Naive thymus-derived CD4-positive, alpha-beta T cell (primary cell): Measurements from ENCODE around the gene CCDC47. TPM values are rescaled to one million over a fixed set of nuclear protein-coding genes. Genes with fewer than 3 reads are reported as not detected.

Source experiments
- ATAC-seq: fragments of 150-1000 bp; cut with Tn5 transposase; 2 replicates; pipeline ENCODE4 v1.10.0; 2021; ENCODE audit warnings: mild to moderate bottlenecking, moderate library complexity
- CTCF ChIA-PET: fragments of 350-600 bp; sonication (Branson Sonifier 250); formaldehyde crosslinking; loops from one replicate; lab custom pipeline; 2021; ENCODE audit warnings: antibody characterized with exemption; lab: Charles Lee
- POLR2A ChIA-PET: fragments of 350-600 bp; sonication (Branson Sonifier 250); formaldehyde crosslinking; loops from one replicate; lab custom pipeline; 2021; ENCODE audit warnings: antibody characterized with exemption, inconsistent platforms; lab: Charles Lee
- DNase-seq, 9 donors: peaks; one replicate each; pipeline versions ENCODE4 v3.0.0 to v3.0.0-alpha.2; 2020 to 2022; ENCODE audit warnings: mixed read lengths in 1 of 9
- H3K27ac ChIP-seq: one replicate; pipeline ENCODE4 v1.7.0; 2013; ENCODE audit warnings: mild to moderate bottlenecking, low read depth, low read length, moderate library complexity
- H3K27me3 ChIP-seq, 2 donors: one replicate each; pipeline ENCODE4 v1.7.0; 2013; ENCODE audit warnings: low read length in 2 of 2, mild to moderate bottlenecking in 2 of 2, moderate library complexity in 2 of 2; ENCODE audit not compliant: control insufficient read depth in 2 of 2, insufficient read depth in 2 of 2
- H3K36me3 ChIP-seq, 3 experiments: 1 replicate in 2 of 3; 2 replicates in 1 of 3; pipeline ENCODE4 v1.7.0; 2013; ENCODE audit warnings: low read length in 3 of 3, mild to moderate bottlenecking in 3 of 3, moderate library complexity in 1 of 3; ENCODE audit not compliant: insufficient read depth in 3 of 3, control insufficient read depth in 2 of 3
- H3K4me1 ChIP-seq, 2 donors: one replicate each; pipeline ENCODE4 v1.7.0; 2013; ENCODE audit warnings: low read length in 2 of 2, mild to moderate bottlenecking in 2 of 2, moderate library complexity in 1 of 2; ENCODE audit not compliant: control insufficient read depth in 2 of 2, insufficient read depth in 2 of 2
- H3K4me3 ChIP-seq: 2 replicates; pipeline ENCODE4 v1.7.0; 2013; ENCODE audit warnings: mild to moderate bottlenecking, low read length
- H3K9me3 ChIP-seq, 3 experiments: 1 replicate in 2 of 3; 2 replicates in 1 of 3; pipeline ENCODE4 v1.7.0; 2013; ENCODE audit warnings: low read length in 3 of 3; ENCODE audit not compliant: control insufficient read depth in 2 of 3
- H3K27ac Mint-ChIP-seq, 9 donors: one replicate each; pipeline ENCODE4 v1.8.0; 2020 to 2022; ENCODE audit warnings: mixed read lengths in 9 of 9, mild to moderate bottlenecking in 8 of 9, moderate library complexity in 5 of 9, inconsistent platforms in 2 of 9
- H3K27me3 Mint-ChIP-seq, 5 donors: one replicate each; pipeline ENCODE4 v1.8.0; 2021 to 2022; ENCODE audit warnings: mixed read lengths in 5 of 5, mild to moderate bottlenecking in 1 of 5
- H3K36me3 Mint-ChIP-seq, 5 donors: one replicate each; pipeline ENCODE4 v1.8.0; 2020 to 2022; ENCODE audit warnings: mixed read lengths in 5 of 5, mild to moderate bottlenecking in 3 of 5, inconsistent platforms in 1 of 5
- H3K4me1 Mint-ChIP-seq, 7 donors: one replicate each; pipeline ENCODE4 v1.8.0; 2020 to 2022; ENCODE audit warnings: mixed read lengths in 7 of 7, mild to moderate bottlenecking in 3 of 7, inconsistent platforms in 1 of 7
- H3K4me3 Mint-ChIP-seq, 10 donors: one replicate each; pipeline ENCODE4 v1.8.0; 2020 to 2022; ENCODE audit warnings: mild to moderate bottlenecking in 10 of 10, mixed read lengths in 10 of 10, moderate library complexity in 6 of 10, inconsistent platforms in 2 of 10
- H3K9me3 Mint-ChIP-seq, 11 donors: one replicate each; pipeline ENCODE4 v1.8.0; 2020 to 2022; ENCODE audit warnings: mixed read lengths in 11 of 11, mild to moderate bottlenecking in 4 of 11, inconsistent platforms in 1 of 11, moderate library complexity in 1 of 11
- intact Hi-C, 2 donors: fragments of 100-400 bp; cut with micrococcal nuclease; formaldehyde crosslinking; loops; one replicate each; pipeline ENCODE4 v1.15.1; 2023
- polyA plus RNA-seq, 2 donors: library from polyadenylated mRNA; unstranded; fragments of 300-500 nt; fragmentation: Illumina TruSeq; gene quantifications; one replicate each; pipeline ENCODE4 v1.2.3, GENCODE V29; 2021
- total RNA-seq, 6 experiments: library from RNA in 5 of 6; stranded (reverse) in 5 of 6; gene quantifications; 1 replicate in 5 of 6; 2 replicates in 1 of 6; pipeline ENCODE4 v1.2.3 and lab custom pipeline; 2021 to 2026

The CCDC47 gene
- total and polyA plus RNA-seq, 7 experiments from 2014 or later, result 31.8 to 62.9 (median 34.7) TPM

DNA sequence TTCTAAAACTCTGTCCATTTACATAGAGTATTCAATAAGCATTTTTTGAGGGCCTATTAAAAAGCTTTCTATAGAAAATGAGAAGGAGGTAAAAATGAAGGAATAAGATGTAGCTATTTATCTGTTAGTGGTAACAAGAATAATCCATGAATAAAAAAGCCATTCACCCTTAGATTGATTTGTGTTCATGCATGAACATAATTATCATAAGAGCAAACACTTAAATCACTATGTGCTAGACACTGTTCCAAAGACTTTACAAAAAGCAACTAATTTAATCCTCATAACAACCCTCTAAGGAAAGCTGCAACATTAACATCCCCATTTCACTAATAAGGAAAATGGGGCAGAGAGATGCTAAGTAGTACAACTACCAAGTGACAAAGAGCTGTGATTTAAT, 6.6 kb downstream of the CCDC47 start:
- ChIA-PET POLR2A (interaction anchor here (0.7 to 4.6 kb wide), 5 partner anchors 11 to 70 kb away, joined by 3 to 30 read pairs (median 4); no protein-coding TSS in a partner anchor), CTCF (no interaction called here)
- no peaks in the 10 kb centered on the region for H3K9me3 Mint-ChIP-seq
- H3K4me3 Mint-ChIP-seq, result peak overlapping the region in 1 of 10 donors; percentile 11
- H3K9me3 ChIP-seq, result no peaks in the 10 kb centered on the region
- no peaks in the 10 kb centered on the region for H3K27me3 ChIP-seq
- H3K36me3 ChIP-seq, result peaks cover 9 to 37% (median 13%) of the 10 kb centered on the region in 3 experiments
- peaks cover 0 to 24% (median 13%) of the 10 kb centered on the region in 5 donors for H3K36me3 Mint-ChIP-seq
- ATAC-seq (no peak), DNase-seq (no peak)
- H3K4me3 ChIP-seq, result no peak overlapping the region
- H3K27ac Mint-ChIP-seq, result peak overlapping the region in 4 of 9 donors; percentile 28 to 53 (median 30)
- no peaks in the 10 kb centered on the region for H3K27me3 Mint-ChIP-seq
- H3K4me1 Mint-ChIP-seq, result peaks cover 16 to 67% (median 48%) of the 10 kb centered on the region in 7 donors
- H3K4me1 ChIP-seq, result peaks cover 0 to 7% of the 10 kb centered on the region in 2 donors
- no peak overlapping the region for H3K27ac ChIP-seq
- intact Hi-C loops, result no loop called here

DNA sequence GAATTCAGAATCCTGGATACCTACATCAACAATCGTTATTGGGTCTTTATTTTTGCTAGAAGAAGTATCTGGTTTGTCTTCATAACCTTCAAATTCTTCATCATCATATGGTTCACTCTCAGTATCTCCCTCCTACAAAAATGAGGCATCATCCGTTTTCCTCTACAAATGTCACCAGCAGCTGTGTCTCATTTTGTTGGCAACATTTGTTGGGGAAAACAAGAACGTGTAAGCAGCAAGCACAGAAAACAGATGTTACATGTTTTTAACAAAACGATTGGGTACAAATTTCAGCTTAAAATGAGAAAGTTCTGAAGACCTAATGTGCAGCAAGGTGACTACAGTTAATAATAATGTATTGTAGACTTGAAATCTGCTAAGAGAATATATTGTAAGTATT, 8.7 kb downstream of the CCDC47 start:
- ChIA-PET POLR2A (interaction anchor here (0.7 to 1.3 kb wide), 3 partner anchors 9 to 101 kb away, joined by 3 to 7 read pairs (median 3); partner anchors contain the start of genes CCDC47 and DDX42), CTCF (no interaction called here)
- ATAC-seq, result no peak
- Histone ChIP-seq H3K36me3 (peaks cover 9 to 56% (median 18%) of the 10 kb centered on the region in 3 experiments), H3K27ac (no peak overlapping the region), H3K9me3 (no peaks in the 10 kb centered on the region), H3K27me3 (no peaks in the 10 kb centered on the region), H3K4me1 (no peaks in the 10 kb centered on the region), H3K4me3 (no peak overlapping the region)
- intact Hi-C loops, result no loop called here
- peaks cover 0 to 30% (median 17%) of the 10 kb centered on the region in 5 donors for H3K36me3 Mint-ChIP-seq
- H3K4me3 Mint-ChIP-seq, result no peak overlapping the region
- H3K9me3 Mint-ChIP-seq, result no peaks in the 10 kb centered on the region
- no peaks in the 10 kb centered on the region for H3K27me3 Mint-ChIP-seq
- DNase-seq, result no peak
- H3K27ac Mint-ChIP-seq, result no peak overlapping the region
- H3K4me1 Mint-ChIP-seq, result peaks cover 10 to 49% (median 37%) of the 10 kb centered on the region in 7 donors

DNA sequence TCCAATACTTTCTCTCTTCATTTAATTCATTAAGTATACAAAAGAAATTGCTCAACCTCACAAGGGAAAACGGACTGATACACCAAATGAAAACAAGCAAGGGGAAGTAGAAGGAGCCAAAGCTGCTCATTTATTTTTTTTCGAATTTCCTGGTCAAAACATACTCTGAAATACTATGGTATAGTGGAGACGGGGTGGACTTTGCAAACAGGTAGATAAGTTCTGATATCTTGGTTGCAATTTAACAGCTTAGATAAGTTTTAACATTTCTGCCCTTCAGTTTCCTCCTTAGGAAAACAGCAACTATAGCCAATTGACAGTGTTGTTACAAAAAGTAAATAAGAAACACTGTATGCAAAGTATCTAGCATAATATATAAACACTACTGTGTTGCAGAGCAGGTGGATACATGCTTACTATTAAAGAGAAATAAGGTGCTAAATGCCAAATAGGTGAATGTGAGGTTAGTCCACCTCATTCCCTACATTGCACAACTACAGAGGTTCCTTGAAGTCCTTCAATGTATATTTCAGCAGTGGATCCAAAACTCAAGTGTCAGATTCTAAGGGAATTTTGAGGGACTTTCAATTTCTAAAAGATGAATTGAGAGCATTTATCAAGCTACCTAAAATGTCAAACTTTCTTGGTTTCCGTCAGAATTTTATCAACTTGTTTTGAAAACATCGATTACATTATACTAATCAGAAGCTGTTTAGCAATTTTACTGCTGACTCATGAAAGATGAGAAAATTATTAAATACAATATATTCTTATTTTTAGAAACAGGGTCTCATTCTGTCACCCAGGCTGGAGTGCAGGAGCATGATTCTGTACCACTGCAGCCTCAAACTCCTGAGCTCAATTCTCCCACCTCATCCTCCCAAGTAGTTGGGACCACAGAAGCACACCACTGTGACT, 11.0 kb downstream of the CCDC47 start:
- Histone ChIP-seq H3K9me3 (no peaks in the 10 kb centered on the region), H3K27ac (no peak overlapping the region), H3K36me3 (peaks cover 9 to 62% (median 18%) of the 10 kb centered on the region in 3 experiments), H3K4me3 (no peak overlapping the region), H3K27me3 (no peaks in the 10 kb centered on the region), H3K4me1 (no peaks in the 10 kb centered on the region)
- DNase-seq, result no peak
- H3K27ac Mint-ChIP-seq, result peak overlapping the region in 3 of 9 donors; percentile 1 to 49 (median 48)
- ATAC-seq, result no peak
- POLR2A ChIA-PET, result interaction anchor here (0.6 to 1.6 kb wide), 6 partner anchors 13 to 101 kb away, joined by 3 to 6 read pairs (median 4); no protein-coding TSS in a partner anchor
- H3K27me3 Mint-ChIP-seq, result no peaks in the 10 kb centered on the region
- H3K36me3 Mint-ChIP-seq, result peaks cover 0 to 39% (median 17%) of the 10 kb centered on the region in 5 donors
- CTCF ChIA-PET, result interaction anchor here (0.8 kb wide), 1 partner anchor 52 kb away, joined by 3 read pairs; no protein-coding TSS in a partner anchor
- H3K9me3 Mint-ChIP-seq, result no peaks in the 10 kb centered on the region
- H3K4me1 Mint-ChIP-seq, result peaks cover 7 to 29% (median 21%) of the 10 kb centered on the region in 7 donors
- intact Hi-C loops, result no loop called here
- H3K4me3 Mint-ChIP-seq, result no peak overlapping the region

DNA sequence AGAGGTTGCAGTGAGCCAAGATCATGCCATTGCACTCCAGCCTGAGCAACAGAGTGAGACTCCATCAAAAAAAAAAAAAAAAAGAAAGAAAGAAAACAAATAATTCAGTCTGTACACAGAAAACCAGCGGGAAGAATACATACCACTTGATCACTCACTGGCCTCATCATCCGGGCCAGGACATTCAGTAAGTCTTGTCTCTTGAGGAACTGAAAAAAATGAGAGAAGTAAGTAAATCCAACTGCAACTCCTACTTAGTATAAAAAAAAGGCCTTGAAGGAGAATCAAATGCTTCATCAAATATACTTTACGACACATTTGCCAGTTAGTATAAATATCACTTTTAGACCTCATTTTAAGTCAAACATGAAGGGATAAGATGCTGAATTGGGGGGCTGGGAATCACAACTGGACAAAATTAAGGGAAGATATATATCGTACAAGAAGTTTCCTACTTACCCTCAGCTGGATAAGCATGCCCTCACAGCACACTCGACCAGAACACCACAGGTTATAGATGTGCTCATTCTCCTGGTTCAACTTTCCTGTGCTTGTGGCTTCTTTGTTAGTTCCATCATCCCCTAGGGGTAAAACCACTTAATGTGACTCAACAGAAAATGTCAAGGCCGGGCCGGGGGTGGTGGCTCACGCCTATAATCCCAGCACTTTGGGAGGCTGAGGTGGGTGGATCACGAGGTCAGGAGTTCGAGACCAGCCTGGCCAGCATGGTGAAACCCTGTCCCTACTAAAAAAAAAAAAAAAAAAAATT, 12.4 kb downstream of the CCDC47 start:
- Mint-ChIP-seq H3K4me3 (no peak overlapping the region), H3K4me1 (peaks cover 2 to 21% (median 7%) of the 10 kb centered on the region in 7 donors), H3K27ac (peak overlapping the region in 1 of 9 donors; percentile 46), H3K9me3 (no peaks in the 10 kb centered on the region), H3K27me3 (no peaks in the 10 kb centered on the region), H3K36me3 (peaks cover 8 to 48% (median 20%) of the 10 kb centered on the region in 5 donors)
- ChIA-PET POLR2A (interaction anchor here (0.7 to 1.6 kb wide), 6 partner anchors 11 to 588 kb away, joined by 3 to 6 read pairs (median 4); partner anchors contain the start of gene CCDC47), CTCF (interaction anchor here (0.7 to 0.8 kb wide), 2 partner anchors 50 to 57 kb away, joined by 3 to 5 read pairs; no protein-coding TSS in a partner anchor)
- H3K4me3 ChIP-seq, result no peak overlapping the region
- H3K27me3 ChIP-seq, result no peaks in the 10 kb centered on the region
- H3K27ac ChIP-seq, result no peak overlapping the region
- DNase-seq (no peak), ATAC-seq (no peak)
- H3K4me1 ChIP-seq, result no peaks in the 10 kb centered on the region
- intact Hi-C loops, result no loop called here
- H3K36me3 ChIP-seq, result peaks cover 18 to 73% (median 20%) of the 10 kb centered on the region in 3 experiments
- H3K9me3 ChIP-seq, result no peaks in the 10 kb centered on the region

DNA sequence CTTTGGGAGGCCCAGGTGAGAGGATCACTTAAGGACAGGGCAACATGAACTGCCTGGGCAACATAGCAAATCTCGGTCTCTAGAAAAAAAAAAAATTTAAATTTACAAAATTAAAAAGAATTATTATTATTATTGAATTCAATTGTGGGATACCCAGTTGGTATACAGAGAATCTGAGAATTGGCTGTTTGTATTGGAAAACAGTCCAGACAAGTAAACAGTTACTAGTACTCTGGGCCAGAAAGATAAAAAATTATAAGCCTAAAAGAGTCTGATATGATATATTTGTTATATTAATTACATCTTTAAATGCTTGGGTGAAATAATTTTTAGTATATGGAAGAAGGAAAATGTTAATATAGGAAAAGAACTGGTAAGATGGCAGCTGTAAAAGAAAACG, 15.0 kb downstream of the CCDC47 start:
- Histone ChIP-seq H3K9me3 (no peaks in the 10 kb centered on the region), H3K4me3 (no peak overlapping the region), H3K27me3 (no peaks in the 10 kb centered on the region), H3K36me3 (peaks cover 17 to 77% (median 23%) of the 10 kb centered on the region in 3 experiments), H3K4me1 (no peaks in the 10 kb centered on the region), H3K27ac (no peak overlapping the region)
- intact Hi-C loops, result no loop called here
- ChIA-PET POLR2A (interaction anchor here (1.3 to 1.4 kb wide), 2 partner anchors 60 to 63 kb away, joined by 3 to 8 read pairs; no protein-coding TSS in a partner anchor), CTCF (no interaction called here)
- Mint-ChIP-seq H3K4me1 (peaks cover 0 to 15% (median 0%) of the 10 kb centered on the region in 7 donors), H3K4me3 (no peak overlapping the region), H3K36me3 (peaks cover 8 to 38% (median 15%) of the 10 kb centered on the region in 5 donors), H3K27me3 (no peaks in the 10 kb centered on the region), H3K9me3 (no peaks in the 10 kb centered on the region), H3K27ac (no peak overlapping the region)
- ATAC-seq, result no peak
- no peak for DNase-seq

DNA sequence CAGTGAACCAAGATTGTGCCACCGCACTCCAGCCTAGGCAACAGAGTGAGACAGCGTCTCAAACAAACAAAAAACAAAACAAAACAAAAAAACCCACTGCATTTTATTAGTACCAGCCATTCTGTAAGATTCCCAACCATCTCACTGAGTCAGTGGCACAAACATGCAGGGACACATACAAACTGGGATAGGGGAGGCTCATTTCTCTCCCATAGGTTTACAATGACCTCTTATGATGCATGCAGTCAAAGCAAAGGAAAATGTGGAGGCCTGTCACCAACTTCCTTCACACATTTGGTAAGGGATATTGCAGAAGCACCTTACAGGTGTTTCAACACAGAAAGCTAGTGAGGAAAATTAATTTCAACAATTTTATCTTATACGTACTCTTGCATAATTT, 19.4 kb downstream of the CCDC47 start:
- peaks cover 14 to 38% (median 18%) of the 10 kb centered on the region in 5 donors for H3K36me3 Mint-ChIP-seq
- H3K9me3 Mint-ChIP-seq, result no peaks in the 10 kb centered on the region
- no peak for DNase-seq
- Histone ChIP-seq H3K27ac (no peak overlapping the region), H3K4me3 (no peak overlapping the region), H3K9me3 (no peaks in the 10 kb centered on the region), H3K36me3 (peaks cover 9 to 50% (median 15%) of the 10 kb centered on the region in 3 experiments), H3K27me3 (no peaks in the 10 kb centered on the region), H3K4me1 (peaks cover 0 to 5% of the 10 kb centered on the region in 2 donors)
- H3K4me1 Mint-ChIP-seq, result peaks cover 8 to 21% (median 19%) of the 10 kb centered on the region in 7 donors
- no peak overlapping the region for H3K4me3 Mint-ChIP-seq
- intact Hi-C loops, result no loop called here
- POLR2A ChIA-PET, result interaction anchor here (0.7 to 2.3 kb wide), 3 partner anchors 12 to 57 kb away, joined by 3 to 9 read pairs (median 7); no protein-coding TSS in a partner anchor
- H3K27ac Mint-ChIP-seq, result no peak overlapping the region
- no peak for ATAC-seq
- CTCF ChIA-PET, result no interaction called here
- no peaks in the 10 kb centered on the region for H3K27me3 Mint-ChIP-seq
